ENCODE data around the gene FER. TPM values are rescaled to one million over a fixed set of nuclear protein-coding genes. Genes with fewer than 3 reads are reported as not detected.

Gene FER
- total RNA-seq, 1 donor from 2014 or later, result 13.4 TPM

GRCh38 chr5:109105631-109106267 lies 358.1 kb downstream of the FER start:
- peaks cover 34% of the 10 kb centered on the region for H3K4me1 ChIP-seq
- intact Hi-C loops (cut with micrococcal nuclease), result no loop called here
- no peak for DNase-seq
- no peak overlapping the region for H3K4me3 ChIP-seq
- TF ChIP-seq, protein P1, sequence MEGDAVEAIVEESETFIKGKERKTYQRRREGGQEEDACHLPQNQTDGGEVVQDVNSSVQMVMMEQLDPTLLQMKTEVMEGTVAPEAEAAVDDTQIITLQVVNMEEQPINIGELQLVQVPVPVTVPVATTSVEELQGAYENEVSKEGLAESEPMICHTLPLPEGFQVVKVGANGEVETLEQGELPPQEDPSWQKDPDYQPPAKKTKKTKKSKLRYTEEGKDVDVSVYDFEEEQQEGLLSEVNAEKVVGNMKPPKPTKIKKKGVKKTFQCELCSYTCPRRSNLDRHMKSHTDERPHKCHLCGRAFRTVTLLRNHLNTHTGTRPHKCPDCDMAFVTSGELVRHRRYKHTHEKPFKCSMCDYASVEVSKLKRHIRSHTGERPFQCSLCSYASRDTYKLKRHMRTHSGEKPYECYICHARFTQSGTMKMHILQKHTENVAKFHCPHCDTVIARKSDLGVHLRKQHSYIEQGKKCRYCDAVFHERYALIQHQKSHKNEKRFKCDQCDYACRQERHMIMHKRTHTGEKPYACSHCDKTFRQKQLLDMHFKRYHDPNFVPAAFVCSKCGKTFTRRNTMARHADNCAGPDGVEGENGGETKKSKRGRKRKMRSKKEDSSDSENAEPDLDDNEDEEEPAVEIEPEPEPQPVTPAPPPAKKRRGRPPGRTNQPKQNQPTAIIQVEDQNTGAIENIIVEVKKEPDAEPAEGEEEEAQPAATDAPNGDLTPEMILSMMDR (IDR thresholded peaks at IDR 0.05; ENCODE audit: borderline replicate concordance), result no peak
- no peaks in the 10 kb centered on the region for H3K27me3 ChIP-seq (ENCODE audit: low read depth)
- no peaks in the 10 kb centered on the region for H3K9me3 ChIP-seq (replicated peaks)
- no peaks in the 10 kb centered on the region for H3K36me3 ChIP-seq
- no peak overlapping the region for H3K27ac ChIP-seq (replicated peaks)

DNA sequence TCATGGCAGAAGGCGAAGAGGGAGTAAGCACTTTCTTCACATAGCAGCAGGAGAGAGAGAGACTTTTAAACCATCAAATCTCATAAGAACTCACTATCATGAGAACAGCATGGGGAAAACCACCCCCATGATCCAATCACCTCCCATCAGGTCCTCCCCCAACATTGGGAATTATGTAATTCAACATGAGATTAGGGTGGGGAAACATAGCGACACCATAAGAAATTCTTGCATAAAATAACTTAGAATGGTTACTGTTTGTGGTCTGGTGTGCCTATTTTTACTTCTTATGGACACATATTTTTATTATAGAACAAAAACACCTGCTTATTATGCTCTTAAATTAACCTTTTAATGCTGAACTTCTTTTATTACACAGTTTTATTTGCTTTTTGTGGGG lies 364.0 kb downstream of the FER start:
- H3K36me3 ChIP-seq, result no peaks in the 10 kb centered on the region
- intact Hi-C loops (cut with micrococcal nuclease), result no loop called here
- TF ChIP-seq, protein P1 (IDR thresholded peaks at IDR 0.05; ENCODE audit: borderline replicate concordance), result no peak

DNA sequence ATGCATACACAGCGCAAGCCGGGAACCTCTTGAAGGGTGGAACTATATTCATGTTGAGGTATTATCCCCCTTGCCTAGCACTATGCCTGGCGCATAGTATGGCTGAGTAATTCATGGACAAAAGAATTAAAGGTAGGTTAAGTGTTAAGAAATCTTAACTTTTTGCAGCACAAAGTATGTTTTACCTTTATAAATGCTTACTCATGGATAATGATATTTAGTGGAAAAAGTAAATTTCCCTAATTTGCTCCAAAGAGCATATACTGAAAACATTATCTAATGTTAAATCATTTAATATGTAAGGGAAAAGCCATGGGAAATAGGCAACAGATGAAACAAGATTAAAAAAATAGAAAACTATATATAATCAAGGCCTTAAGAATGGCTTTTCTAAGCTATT lies 365.9 kb downstream of the FER start:
- Histone ChIP-seq H3K4me3 (no peak overlapping the region), H3K27ac (replicated peaks) (no peak overlapping the region), H3K9me3 (replicated peaks) (no peaks in the 10 kb centered on the region), H3K36me3 (no peaks in the 10 kb centered on the region), H3K27me3 (ENCODE audit: low read depth) (no peaks in the 10 kb centered on the region), H3K4me1 (peaks cover 4% of the 10 kb centered on the region)
- DNase-seq, result no peak
- intact Hi-C loops (cut with micrococcal nuclease), result no loop called here
- TF ChIP-seq, protein P1 (IDR thresholded peaks at IDR 0.05; ENCODE audit: borderline replicate concordance), result no peak

More for the DNA sequence above, 364.0 kb downstream of the FER start:
- DNase-seq, result no peak
- H3K9me3 ChIP-seq (replicated peaks), result no peaks in the 10 kb centered on the region
- H3K4me3 ChIP-seq, result no peak overlapping the region
- no peaks in the 10 kb centered on the region for H3K27me3 ChIP-seq (ENCODE audit: low read depth)
- H3K27ac ChIP-seq (replicated peaks), result no peak overlapping the region
- peaks cover 19% of the 10 kb centered on the region for H3K4me1 ChIP-seq

- no peak overlapping the region for H3K27ac ChIP-seq (replicated peaks)
- H3K9me3 ChIP-seq (replicated peaks), result peaks cover 24% of the 10 kb centered on the region
- no peaks in the 10 kb centered on the region for H3K4me1 ChIP-seq
- DNase-seq, result no peak
- TF ChIP-seq, protein P1 (IDR thresholded peaks at IDR 0.05; ENCODE audit: borderline replicate concordance), result no peak
- no peaks in the 10 kb centered on the region for H3K27me3 ChIP-seq (ENCODE audit: low read depth)
- intact Hi-C loops (cut with micrococcal nuclease), result no loop called here
- no peaks in the 10 kb centered on the region for H3K36me3 ChIP-seq
- no peak overlapping the region for H3K4me3 ChIP-seq
Measured at GRCh38 chr5:109121225-109121624, 373.5 kb downstream of the FER start.

DNA sequence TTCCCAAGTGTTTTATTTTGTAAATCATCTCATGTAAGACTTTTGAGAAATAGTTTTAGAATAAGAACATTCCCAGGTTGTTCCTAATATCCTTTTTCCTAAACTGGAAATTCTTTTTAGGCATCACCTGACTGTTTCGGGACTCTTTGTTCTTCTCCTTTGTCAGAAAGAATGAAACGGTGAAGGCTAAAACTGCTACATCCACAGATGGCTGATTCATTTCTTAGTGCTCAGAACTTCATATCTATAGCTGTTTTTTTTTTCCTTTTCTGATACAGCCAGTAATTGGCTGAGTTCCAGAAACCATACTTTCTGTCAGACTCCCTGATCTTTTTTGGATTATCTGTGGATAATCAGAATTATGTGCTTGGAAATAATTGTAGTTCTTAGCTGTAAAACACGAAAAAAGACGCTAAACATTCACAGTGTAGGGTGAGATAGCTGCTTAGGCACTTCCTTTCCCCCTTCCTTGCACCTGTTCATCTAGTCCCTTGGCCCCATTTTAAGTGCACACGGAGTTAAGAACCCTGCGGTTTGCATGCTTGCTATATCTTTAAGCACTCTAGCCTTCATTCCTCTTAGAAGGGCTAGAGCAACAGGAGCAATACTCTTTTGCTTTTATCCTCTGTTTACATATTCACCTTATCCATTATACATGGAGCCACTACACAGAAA lies 378.2 kb downstream of the FER start:
- TF ChIP-seq, protein P1 (IDR thresholded peaks at IDR 0.05; ENCODE audit: borderline replicate concordance), result no peak
- Histone ChIP-seq H3K36me3 (no peaks in the 10 kb centered on the region), H3K27ac (replicated peaks) (no peak overlapping the region), H3K9me3 (replicated peaks) (peaks cover 9% of the 10 kb centered on the region), H3K27me3 (ENCODE audit: low read depth) (no peaks in the 10 kb centered on the region), H3K4me1 (no peaks in the 10 kb centered on the region), H3K4me3 (no peak overlapping the region)
- intact Hi-C loops (cut with micrococcal nuclease), result no loop called here
- no peak for DNase-seq

Data from left ventricle myocardium inferior (tissue), 1 donor.